ENCODE results near the gene ARL10. TPM values are rescaled to one million over a fixed set of nuclear protein-coding genes. Genes with fewer than 3 reads are reported as not detected.

The ARL10 gene
- total RNA-seq, 1 experiment from 2014 or later, result 5.8 TPM

DNA sequence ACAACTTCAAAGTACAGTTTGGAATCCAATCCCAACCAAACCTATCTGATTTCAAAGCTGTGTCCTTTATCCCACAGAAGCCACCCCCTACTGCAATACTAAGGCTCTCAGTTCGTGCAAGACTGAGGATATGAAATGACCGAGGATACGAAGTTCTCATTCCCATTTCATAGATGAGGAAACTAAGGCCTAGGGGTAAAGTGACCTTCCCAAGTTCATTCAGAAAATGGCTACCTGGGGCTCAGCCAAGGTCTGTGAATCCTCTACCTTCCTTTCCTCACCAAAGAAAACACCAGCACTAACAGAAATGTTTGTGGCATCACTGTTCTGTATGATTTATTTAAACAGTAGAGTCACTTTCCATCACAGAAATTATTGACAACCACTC lies 9.1 kb upstream of the ARL10 start:
- Histone ChIP-seq H3K79me2 (ENCODE audit: low read length) (peaks cover 93% of the 10 kb centered on the region), H4K20me1 (ENCODE audit: insufficient read depth, low read depth, low read length) (peaks cover 27% of the 10 kb centered on the region; the same call in 1 of the 2 replicates)
- no peak for DNase-seq

GRCh38 chr5:176359658-176360057 lies 5.6 kb upstream of the ARL10 start:
- Histone ChIP-seq H3K27ac (ENCODE audit: low read length) (no peak overlapping the region), H4K20me1 (ENCODE audit: insufficient read depth, low read depth, low read length) (peaks cover 21% of the 10 kb centered on the region; the same call in 1 of the 2 replicates), H3K9me3 (ENCODE audit: low read length) (no peaks in the 10 kb centered on the region), H2AFZ (ENCODE audit: low read length) (no peak overlapping the region), H3K36me3 (ENCODE audit: insufficient read depth, low read length) (peaks cover 26% of the 10 kb centered on the region; the same call in 1 of the 2 replicates), H3K9me2 (replicated peaks; ENCODE audit: insufficient read depth, low read length) (no peaks in the 10 kb centered on the region), H3K27me3 (ENCODE audit: low read length) (no peaks in the 10 kb centered on the region), H3K79me2 (ENCODE audit: low read length) (peaks cover 62% of the 10 kb centered on the region), H3K4me1 (ENCODE audit: low read length) (peaks cover 32% of the 10 kb centered on the region), H3K9ac (ENCODE audit: low read length) (no peak overlapping the region), H3K4me2 (ENCODE audit: low read depth, low read length, poor library complexity, severe bottlenecking) (peak overlapping the region; percentile 91), H3K4me3 (ENCODE audit: low read length) (peak overlapping the region; percentile 91; the same call in 1 of the 2 replicates)
- DNase-seq, result no peak

More for the DNA sequence above, 9.1 kb upstream of the ARL10 start:
- no peaks in the 10 kb centered on the region for H3K9me3 ChIP-seq (ENCODE audit: low read length)
- no peak overlapping the region for H3K27ac ChIP-seq (ENCODE audit: low read length)
- no peaks in the 10 kb centered on the region for H3K27me3 ChIP-seq (ENCODE audit: low read length)
- H2AFZ ChIP-seq (ENCODE audit: low read length), result no peak overlapping the region
- no peak overlapping the region for H3K9ac ChIP-seq (ENCODE audit: low read length)
- H3K9me2 ChIP-seq (replicated peaks; ENCODE audit: insufficient read depth, low read length), result no peaks in the 10 kb centered on the region
- peaks cover 43% of the 10 kb centered on the region; the same call in 1 of the 2 replicates for H3K36me3 ChIP-seq (ENCODE audit: insufficient read depth, low read length)
- H3K4me2 ChIP-seq (ENCODE audit: low read depth, low read length, poor library complexity, severe bottlenecking), result no peak overlapping the region
- no peak overlapping the region for H3K4me3 ChIP-seq (ENCODE audit: low read length)
- peaks cover 10% of the 10 kb centered on the region; the same call in 1 of the 2 replicates for H3K4me1 ChIP-seq (ENCODE audit: low read length)

DNA sequence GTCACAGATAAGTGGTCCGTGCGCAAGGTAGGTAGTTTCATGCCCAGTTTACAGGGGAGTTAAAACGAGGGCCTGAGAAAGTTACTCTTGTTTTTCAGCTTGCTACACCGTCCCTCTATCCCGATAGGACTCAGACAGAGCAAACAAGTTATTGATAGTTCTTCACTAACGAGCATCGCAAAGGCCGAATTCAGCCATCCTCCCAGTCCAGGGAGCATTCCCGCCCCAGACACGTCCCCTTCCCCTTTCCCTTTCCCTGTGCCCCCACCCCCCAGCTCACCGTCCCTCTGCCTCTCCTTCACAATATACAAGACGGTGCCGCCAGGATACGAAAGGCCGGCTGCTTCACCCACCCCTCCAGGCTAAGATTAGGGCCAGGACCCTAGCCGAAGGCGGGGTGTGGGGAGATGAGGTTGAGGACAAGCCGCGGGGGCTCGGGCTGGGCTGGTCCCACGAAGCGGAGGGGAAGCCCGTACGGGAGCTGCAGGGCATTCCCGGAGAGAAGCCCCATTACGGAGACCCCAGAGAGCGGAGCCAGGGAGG lies 4.3 kb upstream of the ARL10 start:
- Histone ChIP-seq H4K20me1 (ENCODE audit: insufficient read depth, low read depth, low read length) (peaks cover 13% of the 10 kb centered on the region; the same call in 1 of the 2 replicates), H3K9me2 (replicated peaks; ENCODE audit: insufficient read depth, low read length) (no peaks in the 10 kb centered on the region), H3K9me3 (ENCODE audit: low read length) (no peaks in the 10 kb centered on the region), H3K9ac (ENCODE audit: low read length) (peak overlapping the region; percentile 91), H3K4me3 (ENCODE audit: low read length) (peak overlapping the region; percentile 91), H3K27ac (ENCODE audit: low read length) (peak overlapping the region; percentile 92), H2AFZ (ENCODE audit: low read length) (peak overlapping the region; percentile 72; the same call in 1 of the 2 replicates), H3K4me2 (ENCODE audit: low read depth, low read length, poor library complexity, severe bottlenecking) (peak overlapping the region; percentile 91), H3K27me3 (ENCODE audit: low read length) (no peaks in the 10 kb centered on the region), H3K79me2 (ENCODE audit: low read length) (peaks cover 50% of the 10 kb centered on the region), H3K4me1 (ENCODE audit: low read length) (peaks cover 44% of the 10 kb centered on the region), H3K36me3 (ENCODE audit: insufficient read depth, low read length) (peaks cover 17% of the 10 kb centered on the region; the same call in 1 of the 2 replicates)
- no peak for DNase-seq

- H4K20me1 ChIP-seq (ENCODE audit: insufficient read depth, low read depth, low read length), result peaks cover 7% of the 10 kb centered on the region; the same call in 1 of the 2 replicates
- peak within 1 kb of the TSS; percentile 72; the same call in 1 of the 2 replicates for H2AFZ ChIP-seq (ENCODE audit: low read length)
- no peaks in the 10 kb centered on the region for H3K9me3 ChIP-seq (ENCODE audit: low read length)
- peak within 1 kb of the TSS; percentile 91 for H3K9ac ChIP-seq (ENCODE audit: low read length)
- H3K9me2 ChIP-seq (replicated peaks; ENCODE audit: insufficient read depth, low read length), result no peaks in the 10 kb centered on the region
- H3K36me3 ChIP-seq (ENCODE audit: insufficient read depth, low read length), result peaks cover 11% of the 10 kb centered on the region; the same call in 1 of the 2 replicates
- H3K4me3 ChIP-seq (ENCODE audit: low read length), result peak within 1 kb of the TSS; percentile 91
- peaks cover 50% of the 10 kb centered on the region for H3K4me1 ChIP-seq (ENCODE audit: low read length)
- peak within 1 kb of the TSS; percentile 91 for H3K4me2 ChIP-seq (ENCODE audit: low read depth, low read length, poor library complexity, severe bottlenecking)
- H3K27me3 ChIP-seq (ENCODE audit: low read length), result no peaks in the 10 kb centered on the region
- DNase-seq, result peak; percentile 95
- peak within 1 kb of the TSS; percentile 92 for H3K27ac ChIP-seq (ENCODE audit: low read length)
- H3K79me2 ChIP-seq (ENCODE audit: low read length), result peaks cover 43% of the 10 kb centered on the region
These were observed 3.7 kb upstream of the ARL10 start, which contains the start of gene KIAA1191 for GRCh38 chr5:176361437-176362232. TSS of gene KIAA1191 (minus strand) at chr5:176361764. CDS start at chr5:176359508, 2,256 bp downstream.

GRCh38 chr5:176362233-176362490 lies 3.1 kb upstream of the ARL10 start:
- peak overlapping the region; percentile 91 for H3K4me3 ChIP-seq (ENCODE audit: low read length)
- H4K20me1 ChIP-seq (ENCODE audit: insufficient read depth, low read depth, low read length), result peaks cover 5% of the 10 kb centered on the region; the same call in 1 of the 2 replicates
- peak; percentile 87 for DNase-seq
- no peaks in the 10 kb centered on the region for H3K27me3 ChIP-seq (ENCODE audit: low read length)
- peak overlapping the region; percentile 91 for H3K4me2 ChIP-seq (ENCODE audit: low read depth, low read length, poor library complexity, severe bottlenecking)
- peaks cover 10% of the 10 kb centered on the region; the same call in 1 of the 2 replicates for H3K36me3 ChIP-seq (ENCODE audit: insufficient read depth, low read length)
- no peaks in the 10 kb centered on the region for H3K9me2 ChIP-seq (replicated peaks; ENCODE audit: insufficient read depth, low read length)
- H3K79me2 ChIP-seq (ENCODE audit: low read length), result peaks cover 38% of the 10 kb centered on the region
- H2AFZ ChIP-seq (ENCODE audit: low read length), result peak overlapping the region; percentile 72; the same call in 1 of the 2 replicates
- H3K4me1 ChIP-seq (ENCODE audit: low read length), result peaks cover 51% of the 10 kb centered on the region
- H3K9ac ChIP-seq (ENCODE audit: low read length), result peak overlapping the region; percentile 91
- H3K27ac ChIP-seq (ENCODE audit: low read length), result peak overlapping the region; percentile 92
- H3K9me3 ChIP-seq (ENCODE audit: low read length), result no peaks in the 10 kb centered on the region

DNA sequence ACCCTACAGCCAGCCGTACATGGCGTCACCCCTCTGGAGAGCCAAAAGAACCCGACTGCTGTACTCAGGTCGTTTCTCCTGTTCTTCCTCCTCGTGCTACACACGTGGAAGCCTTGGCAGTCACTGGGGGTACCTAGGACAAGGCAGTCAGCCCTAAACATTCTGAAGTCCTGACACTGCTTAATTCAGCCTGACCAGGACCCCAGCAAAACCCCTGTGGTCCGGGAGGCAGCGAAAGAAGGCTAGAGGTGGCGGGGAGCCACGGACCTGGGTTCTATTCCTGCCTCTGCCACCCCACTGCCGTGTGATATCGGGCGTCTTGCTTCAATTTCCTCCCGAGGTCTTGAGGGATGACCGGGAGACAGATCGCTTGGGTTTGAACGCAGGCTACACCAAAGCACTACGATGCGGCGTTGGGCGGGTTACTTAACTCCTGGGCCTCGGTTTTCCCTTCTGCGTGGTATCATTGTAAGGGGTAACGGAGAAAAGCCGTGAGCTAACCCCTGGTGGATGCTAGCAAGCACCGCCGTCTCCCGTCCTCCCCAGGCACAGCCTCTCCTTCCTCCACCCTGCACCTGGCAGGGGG lies 429 bp upstream of the ARL10 start:
- H3K4me3 ChIP-seq (ENCODE audit: low read length), result peak overlapping the region; percentile 78
- peak overlapping the region; percentile 77 for H3K9ac ChIP-seq (ENCODE audit: low read length)
- no peaks in the 10 kb centered on the region for H3K9me2 ChIP-seq (replicated peaks; ENCODE audit: insufficient read depth, low read length)
- peaks cover 5% of the 10 kb centered on the region; the same call in 1 of the 2 replicates for H4K20me1 ChIP-seq (ENCODE audit: insufficient read depth, low read depth, low read length)
- no peaks in the 10 kb centered on the region for H3K36me3 ChIP-seq (ENCODE audit: insufficient read depth, low read length)
- H3K79me2 ChIP-seq (ENCODE audit: low read length), result peaks cover 16% of the 10 kb centered on the region
- H3K27ac ChIP-seq (ENCODE audit: low read length), result no peak overlapping the region; the same call in 1 of the 2 replicates
- peaks cover 47% of the 10 kb centered on the region for H3K4me1 ChIP-seq (ENCODE audit: low read length)
- peak overlapping the region; percentile 85 for H3K4me2 ChIP-seq (ENCODE audit: low read depth, low read length, poor library complexity, severe bottlenecking)
- no peaks in the 10 kb centered on the region for H3K9me3 ChIP-seq (ENCODE audit: low read length)
- peak overlapping the region; percentile 69; the same call in 1 of the 2 replicates for H2AFZ ChIP-seq (ENCODE audit: low read length)
- H3K27me3 ChIP-seq (ENCODE audit: low read length), result no peaks in the 10 kb centered on the region
- DNase-seq, result no peak

- Histone ChIP-seq H3K27me3 (ENCODE audit: low read length) (no peaks in the 10 kb centered on the region), H4K20me1 (ENCODE audit: insufficient read depth, low read depth, low read length) (no peaks in the 10 kb centered on the region), H3K9ac (ENCODE audit: low read length) (peak overlapping the region; percentile 77), H3K4me1 (ENCODE audit: low read length) (peaks cover 41% of the 10 kb centered on the region), H2AFZ (ENCODE audit: low read length) (no peak overlapping the region), H3K79me2 (ENCODE audit: low read length) (peaks cover 2% of the 10 kb centered on the region), H3K9me2 (replicated peaks; ENCODE audit: insufficient read depth, low read length) (no peaks in the 10 kb centered on the region), H3K27ac (ENCODE audit: low read length) (no peak overlapping the region), H3K4me2 (ENCODE audit: low read depth, low read length, poor library complexity, severe bottlenecking) (peak overlapping the region; percentile 85), H3K4me3 (ENCODE audit: low read length) (peak overlapping the region; percentile 78), H3K9me3 (ENCODE audit: low read length) (no peaks in the 10 kb centered on the region), H3K36me3 (ENCODE audit: insufficient read depth, low read length) (no peaks in the 10 kb centered on the region)
- DNase-seq, result no peak
These were observed 1.1 kb downstream of the ARL10 start for GRCh38 chr5:176366232-176366894.

All from Karpas-422 (cell line).